HG03045 (cell line): ENCODE results near the gene YTHDF2.
"Not testable (repeated sequence)": the region's sequence is repeated elsewhere in the genome, so short reads cannot be mapped to it uniquely, and the experiment has no call there.

Experiments
- ATAC-seq: cut with Tn5 transposase; IDR thresholded peaks from one replicate; pipeline ENCODE4 v1.9.1; 2021; ENCODE audit warnings: mild to moderate bottlenecking, moderate library complexity; ENCODE audit not compliant: unreplicated experiment

The YTHDF2 gene

GRCh38 chr1:28758420-28758819, 21.7 kb downstream of the YTHDF2 start:
- no peak for ATAC-seq

- no peak for ATAC-seq
Measured at GRCh38 chr1:28759257-28759656, 22.5 kb downstream of the YTHDF2 start.

DNA sequence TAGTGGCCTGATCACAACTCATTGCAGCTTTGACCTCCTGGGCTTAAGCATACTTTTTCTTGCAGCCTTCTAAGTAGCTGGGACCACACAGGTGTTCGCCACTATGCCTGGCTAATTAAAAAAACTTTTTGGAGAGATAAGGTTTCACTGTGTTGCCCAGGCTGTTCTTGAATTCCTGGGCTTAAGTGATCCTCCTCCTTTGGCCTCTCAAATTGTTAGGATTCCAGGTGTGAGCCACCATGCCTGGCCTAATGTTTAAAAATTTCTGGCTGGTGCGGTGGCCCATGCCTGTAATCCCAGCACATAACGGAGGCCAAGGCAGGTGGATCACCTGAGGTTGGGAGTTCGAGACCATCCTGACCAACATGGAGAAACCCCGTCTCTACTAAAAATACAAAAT, 24.4 kb downstream of the YTHDF2 start:
- ATAC-seq = no peak

DNA sequence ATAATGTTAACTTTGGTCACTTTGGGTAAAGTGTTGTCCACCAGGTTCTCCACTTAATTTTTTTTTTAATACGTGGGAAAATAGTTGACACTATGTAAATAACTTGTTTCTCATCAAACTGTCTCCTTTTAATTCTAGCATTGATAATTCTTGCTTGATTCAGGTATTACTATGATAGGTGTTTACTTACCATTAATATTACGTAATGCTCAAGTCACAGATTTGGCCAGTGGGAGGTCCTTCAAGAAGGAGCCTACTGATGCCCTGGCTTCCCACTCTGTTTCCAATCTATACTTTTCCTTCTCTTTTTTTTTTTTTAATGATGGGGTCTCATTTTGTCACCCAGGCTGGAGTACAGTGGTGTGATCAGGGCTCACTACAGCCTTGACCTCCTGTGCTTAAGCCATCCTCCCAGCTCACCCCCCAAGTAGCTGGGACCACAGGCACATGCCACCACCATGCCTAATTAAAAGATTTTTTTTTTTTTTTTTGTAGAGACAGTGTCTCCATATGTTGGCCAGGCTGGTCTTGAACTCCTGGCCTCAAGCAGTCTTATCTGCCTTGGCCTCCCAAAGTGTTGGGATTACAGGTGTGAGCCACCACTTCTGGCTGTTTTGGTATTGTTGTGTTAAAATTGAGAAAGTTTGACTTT, 29.9 kb downstream of the YTHDF2 start:
- no peak for ATAC-seq

GRCh38 chr1:28770601-28771165, 33.9 kb downstream of the YTHDF2 start:
- ATAC-seq = no peak

DNA sequence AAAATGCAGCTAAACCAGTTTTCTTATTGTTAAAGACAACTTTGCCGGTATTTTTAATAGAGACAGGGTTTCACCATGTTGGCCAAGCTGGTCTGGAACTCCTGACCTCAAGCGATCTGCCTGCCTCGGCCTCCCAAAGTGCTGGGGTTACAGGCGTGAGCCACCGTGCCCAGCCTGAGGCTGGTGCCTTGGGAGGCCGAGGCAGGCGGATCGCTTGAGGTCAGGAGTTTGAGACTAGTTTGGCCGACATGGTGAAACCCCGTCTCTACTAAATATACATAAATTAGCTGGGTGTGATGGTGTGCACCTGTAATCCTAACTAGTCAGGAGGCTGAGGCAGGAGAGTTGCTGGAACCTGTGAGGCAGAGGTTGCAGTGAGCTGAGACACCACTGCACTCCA, 35.2 kb downstream of the YTHDF2 start:
- ATAC-seq = not testable (repeated sequence)

GRCh38 chr1:28773105-28773504, 36.4 kb downstream of the YTHDF2 start:
- no peak for ATAC-seq

DNA sequence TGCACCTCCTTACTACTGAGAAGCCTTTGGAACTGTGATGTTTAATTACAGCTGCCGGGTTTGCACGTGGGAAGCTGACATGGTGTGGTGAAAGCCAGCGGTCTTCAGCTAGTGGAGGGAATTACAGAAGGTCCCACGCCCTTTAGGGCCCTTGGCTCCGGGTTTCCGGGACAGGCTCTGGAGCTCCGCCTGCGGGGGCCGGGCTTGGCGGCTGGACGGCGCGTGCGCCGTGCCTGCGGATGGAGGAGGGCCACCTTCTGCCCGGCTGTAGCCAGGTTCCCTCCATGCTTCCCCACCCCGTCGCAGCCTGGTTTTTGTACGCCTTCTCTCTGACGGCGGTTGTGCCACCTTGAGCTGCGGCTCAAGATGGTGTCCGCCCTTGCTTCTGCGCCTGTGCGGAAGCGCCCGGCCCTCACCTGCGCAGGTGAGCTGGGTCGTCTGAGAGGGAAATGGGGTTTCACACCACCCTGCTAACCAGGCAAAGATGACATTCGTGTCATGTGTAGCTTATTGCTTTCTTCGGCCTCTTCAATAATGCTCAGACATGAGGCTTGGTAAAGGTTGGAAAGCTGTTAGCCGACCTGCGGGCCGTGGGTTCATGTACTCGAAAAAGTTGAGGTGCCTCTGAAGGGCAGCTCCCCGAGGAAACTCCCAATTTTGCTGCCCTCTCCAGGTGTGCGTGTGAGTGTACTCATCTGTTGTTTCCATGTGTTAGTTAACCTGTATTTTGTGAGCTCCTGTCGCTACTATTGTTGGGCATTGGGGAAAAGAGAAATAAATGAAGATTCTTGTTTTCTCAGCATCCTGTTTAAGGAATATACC, 38.6 kb downstream of the YTHDF2 start:
- ATAC-seq = no peak

DNA sequence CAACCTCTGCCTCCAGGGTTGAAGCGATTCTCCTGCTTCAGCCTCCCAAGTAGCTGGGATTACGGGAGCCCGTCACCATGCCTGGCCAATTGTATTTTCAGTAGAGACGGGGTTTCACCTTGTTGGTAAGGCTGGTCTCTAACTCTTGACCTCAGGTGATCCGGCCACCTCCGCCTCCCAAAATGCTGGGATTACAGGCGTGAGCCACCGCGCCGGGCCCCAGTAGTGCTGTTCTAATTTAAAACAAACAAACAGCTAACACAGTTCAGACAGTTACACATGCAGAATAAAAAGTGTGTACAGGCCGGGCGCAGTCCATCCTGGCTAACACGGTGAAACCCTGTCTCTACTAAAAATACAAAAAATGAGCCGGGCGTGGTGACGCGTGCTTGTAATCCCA, 39.6 kb downstream of the YTHDF2 start:
- no peak for ATAC-seq

DNA sequence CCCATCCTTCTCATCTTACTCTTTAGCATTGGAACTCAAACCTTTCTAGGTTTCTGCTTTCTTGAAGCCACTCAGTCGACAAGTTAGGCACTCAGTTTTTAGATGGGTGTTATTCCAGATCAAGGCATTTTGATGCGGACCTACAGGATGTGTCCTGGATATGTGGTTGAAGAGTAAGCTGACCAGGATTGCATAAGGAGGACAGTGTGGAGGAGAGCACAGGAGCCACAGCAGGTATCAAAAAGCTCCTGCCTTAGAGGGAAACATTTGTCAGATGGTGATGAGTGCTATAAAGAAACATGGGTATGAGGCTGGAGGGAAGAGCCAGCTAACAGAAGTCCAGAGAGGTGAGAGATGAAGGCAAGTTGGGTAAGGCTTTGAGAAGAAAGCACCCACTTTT, 41.3 kb downstream of the YTHDF2 start:
- no peak for ATAC-seq

DNA sequence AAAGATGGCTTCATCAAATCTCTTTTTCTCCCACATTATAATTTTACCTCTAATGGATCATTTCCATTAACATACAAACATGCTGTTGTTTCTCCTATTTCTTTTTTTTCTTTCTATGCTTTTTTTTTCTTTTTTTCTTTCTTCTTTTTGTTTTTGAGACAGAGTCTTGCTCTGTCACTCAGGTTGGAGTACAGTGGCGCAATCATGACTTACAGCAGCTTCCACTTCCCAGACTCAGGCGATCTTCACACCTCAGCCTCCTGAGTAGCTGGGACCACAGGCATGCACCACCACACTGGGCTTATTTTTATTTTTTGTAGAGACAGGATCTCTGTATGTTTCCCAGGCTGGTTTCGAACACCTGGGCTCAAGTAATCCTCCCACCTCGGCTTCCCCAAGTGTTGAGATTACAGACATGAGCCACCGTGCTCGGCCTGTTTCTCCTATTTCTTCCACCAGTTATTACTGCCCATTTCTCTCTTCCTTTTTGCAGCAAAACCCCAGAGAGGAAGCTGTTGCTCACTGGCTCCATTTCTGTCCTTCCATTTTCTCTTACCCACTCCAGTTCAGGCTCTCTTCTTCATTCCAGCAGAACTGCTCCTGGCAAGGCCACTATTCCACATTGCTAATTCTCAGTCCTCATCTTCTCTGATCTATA, 43.1 kb downstream of the YTHDF2 start:
- ATAC-seq = no peak

DNA sequence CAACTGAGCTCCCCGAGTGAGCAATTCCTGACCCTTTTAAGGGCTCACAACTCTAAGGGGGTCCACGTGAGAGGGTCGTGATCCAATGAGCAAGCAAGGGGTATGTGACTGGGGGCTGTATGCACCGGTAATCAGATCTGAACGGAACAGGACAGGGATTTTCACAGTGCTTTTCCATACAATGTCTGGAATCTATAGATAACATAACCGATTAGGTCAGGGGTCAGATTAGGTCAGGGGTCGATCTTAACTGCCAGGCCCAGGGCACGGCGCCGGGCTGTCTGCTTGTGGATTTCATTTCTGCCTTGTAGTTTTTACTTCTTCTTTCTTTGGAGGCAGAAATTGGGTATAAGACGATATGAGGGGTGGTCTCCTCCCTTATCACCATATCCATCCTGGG, 44.6 kb downstream of the YTHDF2 start:
- ATAC-seq = no peak

- ATAC-seq = no peak
Measured at GRCh38 chr1:28782011-28782410, 45.3 kb downstream of the YTHDF2 start.

GRCh38 chr1:28783363-28783762, 46.6 kb downstream of the YTHDF2 start:
- no peak for ATAC-seq

DNA sequence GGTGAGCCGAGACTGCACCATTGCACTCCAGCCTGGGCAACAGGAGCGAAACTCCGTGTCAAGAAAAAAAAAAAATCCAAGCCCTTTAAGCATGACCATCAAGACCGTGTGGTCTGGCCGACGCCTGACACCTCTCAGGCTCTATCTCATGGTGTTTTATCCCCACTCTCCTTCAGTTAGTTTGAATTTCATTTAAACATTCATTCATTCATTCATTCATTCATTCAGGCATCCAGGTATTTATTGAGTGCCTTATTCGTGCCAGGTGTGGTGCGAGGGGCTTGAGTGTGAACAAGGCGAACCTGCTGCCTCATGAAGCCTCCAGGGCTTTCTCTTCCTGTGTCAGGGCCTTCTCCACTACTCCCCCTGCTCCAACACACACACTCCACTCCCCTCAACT, 52.7 kb downstream of the YTHDF2 start:
- ATAC-seq = no peak

DNA sequence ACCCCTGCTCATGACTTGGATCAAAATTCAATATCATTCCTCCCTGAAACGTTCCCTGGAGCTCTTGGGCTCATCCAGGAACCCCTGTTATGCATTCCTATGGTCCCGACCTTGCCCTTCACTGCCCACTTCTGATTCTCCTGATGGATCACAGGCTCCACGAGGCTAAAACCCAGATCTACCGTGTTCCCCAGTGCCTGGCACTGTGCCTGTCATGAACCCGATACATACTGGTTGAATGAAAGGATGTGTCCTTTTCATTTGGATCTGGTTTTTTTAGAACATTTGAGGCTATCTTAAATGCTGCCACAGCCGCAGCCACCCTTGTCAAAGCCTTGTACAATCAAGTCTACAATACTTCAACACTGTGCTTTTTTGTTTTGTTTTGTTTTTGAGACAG, 53.1 kb downstream of the YTHDF2 start:
- no peak for ATAC-seq

GRCh38 chr1:28790377-28791035, 53.8 kb downstream of the YTHDF2 start:
- ATAC-seq = no peak

- not testable (repeated sequence) for ATAC-seq
Measured at GRCh38 chr1:28791929-28792328, 55.2 kb downstream of the YTHDF2 start.

DNA sequence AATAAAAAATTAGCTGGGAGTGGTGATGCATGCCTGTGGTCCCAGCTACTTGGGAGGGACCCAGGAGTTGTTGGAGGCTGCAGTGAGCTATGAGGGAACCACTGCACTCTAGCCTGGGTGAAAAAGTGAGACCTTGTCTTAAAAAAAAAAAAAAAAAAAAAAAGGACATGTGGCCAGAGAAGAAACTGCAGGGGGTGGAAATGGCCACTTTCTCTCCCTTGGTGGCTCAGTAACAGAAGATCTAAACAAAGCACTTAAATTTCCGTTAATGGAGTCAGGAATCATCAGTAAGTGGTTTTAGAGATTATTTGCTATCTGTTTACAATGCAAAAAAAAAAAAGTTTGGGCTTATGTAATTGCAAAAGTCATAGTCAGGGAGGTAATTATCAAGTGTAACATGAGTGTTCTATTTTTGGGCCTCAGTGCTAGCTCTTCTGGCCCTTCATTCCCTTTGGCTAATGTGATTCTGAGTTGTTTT, 55.9 kb downstream of the YTHDF2 start:
- ATAC-seq = no peak

GRCh38 chr1:28794582-28794981, 57.8 kb downstream of the YTHDF2 start:
- ATAC-seq = not testable (repeated sequence)
